Natural killer cell (primary cell): Measurements from ENCODE around the gene MIXL1. TPM values are rescaled to one million over a fixed set of nuclear protein-coding genes. Genes with fewer than 3 reads are reported as not detected.

Experiments
- ATAC-seq, 3 donors: fragments of 150-1000 bp in 2 of 3; fragments of 200-7000 bp in 1 of 3; cut with Tn5 transposase; 1 replicate in 1 of 3; 2 replicates in 2 of 3; pipeline ENCODE4 v1.10.0; 2021; ENCODE audit warnings: mild to moderate bottlenecking in 2 of 3, moderate library complexity in 2 of 3
- DNase-seq, 2 donors: peaks; one replicate each; pipeline versions ENCODE4 v3.0.0 to v3.0.0-alpha.2; 2013 to 2021; ENCODE audit warnings: mixed read lengths in 1 of 2
- H3K27ac ChIP-seq: one replicate; pipeline ENCODE4 v1.5.1; 2013; ENCODE audit warnings: mild to moderate bottlenecking, low read length
- H3K27me3 ChIP-seq: one replicate; pipeline ENCODE4 v1.6.1; 2013; ENCODE audit warnings: low read length; ENCODE audit not compliant: control insufficient read depth, insufficient read depth
- H3K36me3 ChIP-seq: one replicate; pipeline ENCODE4 v1.6.1; 2013; ENCODE audit warnings: low read length; ENCODE audit not compliant: control insufficient read depth, insufficient read depth
- H3K4me1 ChIP-seq: one replicate; pipeline ENCODE4 v1.6.1; 2013; ENCODE audit warnings: low read length; ENCODE audit not compliant: control insufficient read depth, insufficient read depth
- H3K4me3 ChIP-seq: one replicate; pipeline ENCODE4 v1.5.1; 2013; ENCODE audit warnings: low read length
- H3K9me3 ChIP-seq: one replicate; pipeline ENCODE4 v1.6.1; 2013; ENCODE audit warnings: low read length; ENCODE audit not compliant: control insufficient read depth, insufficient read depth
- H3K27ac Mint-ChIP-seq, 2 donors: one replicate each; pipeline ENCODE4 v1.8.0; 2022; ENCODE audit warnings: mild to moderate bottlenecking in 2 of 2, mixed read lengths in 2 of 2, moderate library complexity in 1 of 2
- H3K27me3 Mint-ChIP-seq, 2 donors: one replicate each; pipeline ENCODE4 v1.8.0; 2022; ENCODE audit warnings: low read depth in 2 of 2, mixed read lengths in 2 of 2
- H3K36me3 Mint-ChIP-seq: one replicate; pipeline ENCODE4 v1.8.0; 2022; ENCODE audit warnings: mixed read lengths
- H3K4me1 Mint-ChIP-seq, 2 donors: one replicate each; pipeline ENCODE4 v1.8.0; 2022; ENCODE audit warnings: mixed read lengths in 2 of 2
- H3K4me3 Mint-ChIP-seq: one replicate; pipeline ENCODE4 v1.8.0; 2022; ENCODE audit warnings: mild to moderate bottlenecking, moderate library complexity, mixed read lengths
- H3K9me3 Mint-ChIP-seq, 2 donors: one replicate each; pipeline ENCODE4 v1.8.0; 2022; ENCODE audit warnings: mixed read lengths in 2 of 2
- CTCF ChIP-seq: fragments of 200-600 bp; IDR thresholded peaks from one replicate; pipeline ENCODE4 v1.8.0; 2022; ENCODE audit warnings: antibody characterized with exemption
- WGBS: methylation state at CpG from one replicate; pipeline ENCODE4 v1.1.7; 2013; ENCODE audit warnings: missing lambda C conversion rate; ENCODE audit not compliant: insufficient coverage; 5-methylcytosine and 5-hydroxymethylcytosine counted together
- intact Hi-C: fragments of 100-400 bp; cut with micrococcal nuclease; formaldehyde crosslinking; loops from one replicate; pipeline ENCODE4 v1.14.2; 2022
- total RNA-seq, 4 donors: library from RNA; stranded (reverse); fragments of 120-200 nt in 1 of 4; gene quantifications; one replicate each; pipeline versions ENCODE4 v1.2.3 to v1.2.4, GENCODE V29; 2013 to 2022

MIXL1 gene
- total RNA-seq, 3 donors from 2014 or later (not counting 1 experiment from before 2014, with no cell fraction given) = 0.58 TPM; not detected in 2

- DNase-seq (no peak), ATAC-seq (no peak)
- Histone ChIP-seq H3K27me3 (no peaks in the 10 kb centered on the region), H3K9me3 (no peaks in the 10 kb centered on the region), H3K36me3 (no peaks in the 10 kb centered on the region), H3K4me1 (no peaks in the 10 kb centered on the region), H3K27ac (no peak overlapping the region), H3K4me3 (no peak overlapping the region)
- Mint-ChIP-seq H3K36me3 (no peaks in the 10 kb centered on the region), H3K9me3 (no peaks in the 10 kb centered on the region), H3K27ac (no peak overlapping the region), H3K4me3 (no peak overlapping the region), H3K4me1 (no peaks in the 10 kb centered on the region), H3K27me3 (no peaks in the 10 kb centered on the region)
- TF ChIP-seq CTCF = no peak
- intact Hi-C loops = no loop called here
- 89% methylated on average over 8 of the region's 8 CpGs for WGBS
Measured at GRCh38 chr1:226212545-226212944, 10.9 kb upstream of the MIXL1 start.

DNA sequence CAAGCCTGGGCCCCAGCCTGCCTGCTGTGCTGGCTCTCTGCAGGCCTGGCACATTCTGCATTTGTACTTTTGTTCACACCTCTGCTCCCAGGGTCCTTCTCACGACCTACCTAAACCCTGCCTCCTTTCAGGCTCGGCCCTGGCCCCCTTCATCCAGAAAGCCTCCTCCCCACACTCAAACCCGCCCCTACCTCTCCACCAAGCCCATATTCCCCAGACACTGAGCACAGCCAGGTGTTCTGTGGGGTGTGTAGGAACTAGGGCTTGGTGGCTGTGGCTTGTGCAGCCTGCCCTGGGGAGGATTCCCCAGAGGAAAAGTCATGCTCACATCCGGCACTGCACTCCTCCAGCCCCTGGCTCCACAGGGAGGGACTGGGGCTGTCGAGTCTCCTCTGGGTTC, 8.2 kb upstream of the MIXL1 start:
- Mint-ChIP-seq H3K4me3 (no peak overlapping the region), H3K27me3 (peaks cover 0 to 3% of the 10 kb centered on the region in 2 donors), H3K36me3 (no peaks in the 10 kb centered on the region), H3K9me3 (no peaks in the 10 kb centered on the region), H3K27ac (no peak overlapping the region), H3K4me1 (no peaks in the 10 kb centered on the region)
- intact Hi-C loops = no loop called here
- Histone ChIP-seq H3K27ac (no peak overlapping the region), H3K4me1 (no peaks in the 10 kb centered on the region), H3K27me3 (no peaks in the 10 kb centered on the region), H3K9me3 (no peaks in the 10 kb centered on the region), H3K4me3 (no peak overlapping the region), H3K36me3 (no peaks in the 10 kb centered on the region)
- DNase-seq (no peak), ATAC-seq (no peak)
- WGBS = 52% methylated on average over 4 of the region's 5 CpGs
- no peak for TF ChIP-seq CTCF

DNA sequence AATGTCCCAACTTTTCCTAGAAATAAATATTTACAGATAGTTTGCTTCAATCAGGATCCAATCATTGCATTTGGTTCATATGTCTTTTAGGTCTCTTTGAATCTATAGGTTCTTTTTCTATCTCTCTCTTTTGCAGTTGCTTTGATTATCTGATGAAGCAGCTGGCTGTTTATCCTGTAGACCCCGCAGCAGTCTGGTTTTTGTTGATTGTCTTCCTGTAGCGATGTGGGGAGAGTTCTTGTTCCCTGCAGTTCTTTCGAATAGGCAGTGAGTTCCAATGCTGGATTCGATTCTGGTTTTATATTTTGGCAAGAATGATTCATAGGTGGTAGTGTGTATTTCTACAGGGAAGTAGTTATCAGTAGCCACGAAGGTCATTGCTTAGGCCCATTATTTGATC, 7.4 kb upstream of the MIXL1 start:
- Mint-ChIP-seq H3K27ac (no peak overlapping the region), H3K27me3 (peaks cover 0 to 3% of the 10 kb centered on the region in 2 donors), H3K9me3 (no peaks in the 10 kb centered on the region), H3K4me3 (no peak overlapping the region), H3K36me3 (no peaks in the 10 kb centered on the region), H3K4me1 (no peaks in the 10 kb centered on the region)
- Histone ChIP-seq H3K36me3 (no peaks in the 10 kb centered on the region), H3K4me3 (no peak overlapping the region), H3K27me3 (no peaks in the 10 kb centered on the region), H3K4me1 (no peaks in the 10 kb centered on the region), H3K9me3 (no peaks in the 10 kb centered on the region), H3K27ac (no peak overlapping the region)
- no peak for TF ChIP-seq CTCF
- intact Hi-C loops = no loop called here
- ATAC-seq = no peak
- 61% methylated on average over 5 of the region's 5 CpGs for WGBS
- no peak for DNase-seq

DNA sequence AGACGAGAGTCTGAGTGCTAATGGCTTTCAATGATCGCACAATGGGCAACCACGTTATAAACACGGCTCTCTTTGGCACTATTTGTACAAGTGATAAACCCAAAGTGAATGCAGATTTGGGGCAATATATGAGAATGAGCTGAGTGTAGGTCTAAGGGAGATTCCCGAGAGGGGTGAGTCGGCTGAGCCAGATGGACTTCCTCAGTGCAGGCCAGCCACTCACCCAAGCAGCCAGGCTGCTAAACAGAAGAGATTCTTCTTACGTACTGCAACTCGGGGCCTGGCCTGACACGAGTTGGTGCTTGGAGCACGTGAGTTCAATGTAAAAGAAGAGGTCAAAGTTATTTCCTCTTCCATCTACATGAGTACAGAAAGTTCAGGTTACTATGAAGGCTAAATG, 6.2 kb upstream of the MIXL1 start:
- WGBS = 79% methylated on average over 10 of the region's 10 CpGs
- TF ChIP-seq CTCF = no peak

More for the DNA sequence above, 6.2 kb upstream of the MIXL1 start:
- Mint-ChIP-seq H3K36me3 (no peaks in the 10 kb centered on the region), H3K27ac (no peak overlapping the region), H3K4me1 (no peaks in the 10 kb centered on the region), H3K4me3 (no peak overlapping the region), H3K9me3 (no peaks in the 10 kb centered on the region), H3K27me3 (peaks cover 5 to 7% of the 10 kb centered on the region in 2 donors)
- H3K27ac ChIP-seq = no peak overlapping the region
- DNase-seq (no peak), ATAC-seq (no peak)
- H3K27me3 ChIP-seq = no peaks in the 10 kb centered on the region
- no peaks in the 10 kb centered on the region for H3K4me1 ChIP-seq
- intact Hi-C loops = no loop called here
- H3K9me3 ChIP-seq = no peaks in the 10 kb centered on the region
- H3K4me3 ChIP-seq = no peak overlapping the region
- no peaks in the 10 kb centered on the region for H3K36me3 ChIP-seq
